HFFc6 (cell line): ENCODE data around the gene ARPIN. TPM values are rescaled to one million over a fixed set of nuclear protein-coding genes. Genes with fewer than 3 reads are reported as not detected.

Experiments used
- DNase-seq: peaks from one replicate; pipeline ENCODE4 v3.0.0-alpha.2; 2018
- H3K27ac Mint-ChIP-seq: 2 replicates; pipeline ENCODE4 v1.8.0; 2020; ENCODE audit warnings: mild to moderate bottlenecking, mixed read lengths
- H3K27me3 Mint-ChIP-seq: 2 replicates; pipeline ENCODE4 v1.8.0; 2021; ENCODE audit warnings: mild to moderate bottlenecking, moderate library complexity, mixed read lengths; ENCODE audit not compliant: insufficient read depth
- H3K36me3 Mint-ChIP-seq: 2 replicates; pipeline ENCODE4 v1.8.0; 2021; ENCODE audit warnings: low read depth, mixed read lengths
- H3K4me1 Mint-ChIP-seq: 2 replicates; pipeline ENCODE4 v1.8.0; 2020; ENCODE audit warnings: low read depth, mixed read lengths
- H3K4me3 Mint-ChIP-seq: 2 replicates; pipeline ENCODE4 v1.8.0; 2020; ENCODE audit warnings: mild to moderate bottlenecking, moderate library complexity, mixed read lengths
- H3K9me3 Mint-ChIP-seq: 2 replicates; pipeline ENCODE4 v1.8.0; 2020; ENCODE audit warnings: mild to moderate bottlenecking, mixed read lengths
- total RNA-seq, 6 experiments: library from RNA; stranded (reverse); fragmentation: NEBNext Ultra II Directional; extraction: Animal tissue kit (Norgen Biotek cat#: 25700); gene quantifications; 2 replicates in 1 of 6; 3 replicates in 5 of 6; pipeline ENCODE4 v1.2.3, GENCODE V29; 2021
- TF ChIP-seq, protein P1 (sequence below): fragments of 200-600 bp; sonication (generic); IDR thresholded peaks from 2 replicates; pipeline ENCODE4 v1.5.0; 2021; ENCODE audit warnings: antibody characterized with exemption, mild to moderate bottlenecking

Gene ARPIN
- total RNA-seq, 6 experiments from 2014 or later = 5.8 to 11.8 (median 10.9) TPM

- H3K27ac Mint-ChIP-seq = no peak overlapping the region
- H3K36me3 Mint-ChIP-seq = no peaks in the 10 kb centered on the region; the same call in 1 of the 2 replicates
- DNase-seq = no peak
- H3K27me3 Mint-ChIP-seq = peaks cover 3% of the 10 kb centered on the region
- no peak overlapping the region for H3K4me3 Mint-ChIP-seq
- H3K9me3 Mint-ChIP-seq = no peaks in the 10 kb centered on the region
- H3K4me1 Mint-ChIP-seq = peaks cover 17% of the 10 kb centered on the region
- TF ChIP-seq, protein P1, sequence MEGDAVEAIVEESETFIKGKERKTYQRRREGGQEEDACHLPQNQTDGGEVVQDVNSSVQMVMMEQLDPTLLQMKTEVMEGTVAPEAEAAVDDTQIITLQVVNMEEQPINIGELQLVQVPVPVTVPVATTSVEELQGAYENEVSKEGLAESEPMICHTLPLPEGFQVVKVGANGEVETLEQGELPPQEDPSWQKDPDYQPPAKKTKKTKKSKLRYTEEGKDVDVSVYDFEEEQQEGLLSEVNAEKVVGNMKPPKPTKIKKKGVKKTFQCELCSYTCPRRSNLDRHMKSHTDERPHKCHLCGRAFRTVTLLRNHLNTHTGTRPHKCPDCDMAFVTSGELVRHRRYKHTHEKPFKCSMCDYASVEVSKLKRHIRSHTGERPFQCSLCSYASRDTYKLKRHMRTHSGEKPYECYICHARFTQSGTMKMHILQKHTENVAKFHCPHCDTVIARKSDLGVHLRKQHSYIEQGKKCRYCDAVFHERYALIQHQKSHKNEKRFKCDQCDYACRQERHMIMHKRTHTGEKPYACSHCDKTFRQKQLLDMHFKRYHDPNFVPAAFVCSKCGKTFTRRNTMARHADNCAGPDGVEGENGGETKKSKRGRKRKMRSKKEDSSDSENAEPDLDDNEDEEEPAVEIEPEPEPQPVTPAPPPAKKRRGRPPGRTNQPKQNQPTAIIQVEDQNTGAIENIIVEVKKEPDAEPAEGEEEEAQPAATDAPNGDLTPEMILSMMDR = no peak
Observed at GRCh38 chr15:89908226-89908625, 4.5 kb downstream of the ARPIN start.

DNA sequence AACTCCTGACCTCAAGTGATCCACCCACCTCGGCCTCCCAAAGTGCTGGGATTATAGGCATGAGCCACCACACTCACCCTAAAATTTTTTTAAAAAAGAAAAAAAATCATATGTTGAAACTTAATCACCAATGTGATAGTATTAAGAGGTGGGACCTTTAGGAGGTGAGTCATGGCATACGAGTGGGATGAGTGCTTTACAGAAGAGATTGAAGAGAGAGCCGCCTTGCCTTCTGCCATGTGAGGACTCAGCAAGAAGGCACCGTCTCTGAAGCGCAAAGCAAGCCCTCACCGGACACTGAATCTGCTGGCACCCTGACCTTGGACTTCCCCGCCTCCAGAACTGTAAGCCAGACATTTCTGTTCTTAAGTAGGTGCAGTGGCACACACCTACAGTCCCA, 5.5 kb downstream of the ARPIN start:
- H3K36me3 Mint-ChIP-seq = no peaks in the 10 kb centered on the region; the same call in 1 of the 2 replicates
- H3K4me3 Mint-ChIP-seq = no peak overlapping the region
- TF ChIP-seq, protein P1 = no peak
- peaks cover 13% of the 10 kb centered on the region for H3K4me1 Mint-ChIP-seq
- no peak for DNase-seq
- H3K27ac Mint-ChIP-seq = no peak overlapping the region
- H3K9me3 Mint-ChIP-seq = no peaks in the 10 kb centered on the region
- H3K27me3 Mint-ChIP-seq = peaks cover 3% of the 10 kb centered on the region

DNA sequence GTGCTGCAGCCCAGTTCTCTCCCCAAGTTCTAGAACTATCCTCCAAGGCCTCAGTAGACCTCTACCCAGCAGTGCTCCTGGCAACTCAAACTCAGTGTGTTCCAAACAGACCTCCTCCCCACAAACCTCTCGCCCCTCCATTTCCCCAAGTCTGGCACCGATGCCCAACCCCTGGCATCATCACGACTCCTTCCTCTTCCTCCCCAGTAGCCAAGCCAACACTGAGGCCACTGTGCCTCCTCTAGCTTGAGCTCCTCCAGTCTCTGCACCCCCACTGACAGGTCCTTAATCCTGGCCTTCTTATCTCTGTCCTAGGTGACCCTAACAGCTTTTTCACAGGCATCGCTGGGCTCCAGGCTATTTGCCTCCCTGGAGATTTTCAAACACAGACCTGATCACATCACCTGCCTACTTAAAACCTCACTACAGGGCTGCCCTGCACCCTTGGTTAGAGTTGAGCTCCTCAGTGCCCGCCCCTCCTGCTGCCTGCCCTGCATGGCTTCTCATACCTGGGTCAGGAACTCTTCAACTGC, 6.8 kb downstream of the ARPIN start:
- Mint-ChIP-seq H3K4me1 (no peaks in the 10 kb centered on the region), H3K9me3 (no peaks in the 10 kb centered on the region), H3K36me3 (no peaks in the 10 kb centered on the region; the same call in 1 of the 2 replicates), H3K4me3 (no peak overlapping the region), H3K27ac (no peak overlapping the region), H3K27me3 (no peaks in the 10 kb centered on the region; the same call in 1 of the 2 replicates)
- DNase-seq = no peak
- TF ChIP-seq, protein P1 = no peak

DNA sequence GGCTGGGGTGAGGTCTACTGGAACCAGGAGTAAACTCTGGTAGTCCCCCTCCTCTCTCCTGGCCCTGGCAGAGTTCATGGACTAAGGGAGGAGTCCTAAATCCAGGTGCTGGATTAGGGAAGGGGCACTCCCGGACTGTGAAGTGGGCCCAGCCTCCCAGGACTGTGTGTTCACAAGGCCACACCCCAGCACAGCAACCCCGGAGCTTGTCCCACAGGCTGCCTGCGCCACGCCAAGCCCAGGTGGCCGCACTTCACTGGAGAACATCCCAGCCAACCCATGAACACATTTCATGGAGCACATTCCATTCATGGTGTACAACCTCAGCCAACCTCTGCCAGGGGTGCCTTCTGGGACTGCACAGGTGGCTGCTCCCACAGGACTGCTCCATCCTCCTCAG, 8.2 kb downstream of the ARPIN start:
- H3K9me3 Mint-ChIP-seq = no peaks in the 10 kb centered on the region
- TF ChIP-seq, protein P1 = no peak
- no peak for DNase-seq
- H3K27me3 Mint-ChIP-seq = no peaks in the 10 kb centered on the region; the same call in 1 of the 2 replicates
- H3K27ac Mint-ChIP-seq = no peak overlapping the region
- H3K4me1 Mint-ChIP-seq = no peaks in the 10 kb centered on the region
- no peak overlapping the region for H3K4me3 Mint-ChIP-seq
- H3K36me3 Mint-ChIP-seq = no peaks in the 10 kb centered on the region; the same call in 1 of the 2 replicates

- TF ChIP-seq, protein P1 = no peak
- no peak for DNase-seq
Observed at GRCh38 chr15:89903858-89904130, 9.0 kb downstream of the ARPIN start.

More at GRCh38 chr15:89903858-89904130, 9.0 kb downstream of the ARPIN start:
- Mint-ChIP-seq H3K9me3 (no peaks in the 10 kb centered on the region), H3K27ac (no peak overlapping the region), H3K27me3 (no peaks in the 10 kb centered on the region; the same call in 1 of the 2 replicates), H3K4me3 (no peak overlapping the region), H3K36me3 (no peaks in the 10 kb centered on the region; the same call in 1 of the 2 replicates), H3K4me1 (no peaks in the 10 kb centered on the region)
